Thyroid gland (tissue), 4 donors: ENCODE measurements around the gene PARVB.

Source experiments
- POLR2A ChIP-seq, 2 donors: fragments of 450-650 bp; IDR thresholded peaks; one replicate each; pipeline ENCODE4 v1.6.1; 2017; ENCODE audit warnings: antibody characterized with exemption in 2 of 2, mild to moderate bottlenecking in 2 of 2, moderate library complexity in 1 of 2
- TF ChIP-seq, protein P1 (sequence below), 6 experiments: fragments of 200-600 bp in 3 of 6; fragments of 450-650 bp in 3 of 6; sonication (generic) in 3 of 6; IDR thresholded peaks; one replicate each; pipeline ENCODE4 v1.5.1; 2016 to 2019; ENCODE audit warnings: antibody characterized with exemption in 6 of 6, mild to moderate bottlenecking in 2 of 6, inconsistent platforms in 1 of 6, moderate library complexity in 1 of 6

DNA sequence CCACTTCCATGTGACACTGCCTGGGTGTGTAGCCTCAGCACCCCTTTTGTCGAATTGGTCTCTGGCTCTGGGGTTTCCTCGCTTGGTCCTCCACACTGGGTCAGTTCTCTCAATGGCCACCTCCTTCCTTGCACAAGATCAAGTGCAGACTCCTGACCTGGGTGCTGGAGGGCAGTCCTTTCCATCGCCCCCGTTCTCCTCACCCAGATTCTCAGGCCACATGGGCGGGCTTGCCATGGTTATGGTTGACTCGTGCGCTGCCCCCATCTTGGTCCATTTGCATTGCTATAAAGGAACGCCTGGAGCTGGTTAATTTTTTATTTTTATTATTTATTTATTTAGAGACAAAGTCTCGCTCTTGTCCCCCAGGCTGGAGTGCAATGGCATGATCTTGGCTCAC lies 5.5 kb upstream of the PARVB start:
- TF ChIP-seq, protein P1, sequence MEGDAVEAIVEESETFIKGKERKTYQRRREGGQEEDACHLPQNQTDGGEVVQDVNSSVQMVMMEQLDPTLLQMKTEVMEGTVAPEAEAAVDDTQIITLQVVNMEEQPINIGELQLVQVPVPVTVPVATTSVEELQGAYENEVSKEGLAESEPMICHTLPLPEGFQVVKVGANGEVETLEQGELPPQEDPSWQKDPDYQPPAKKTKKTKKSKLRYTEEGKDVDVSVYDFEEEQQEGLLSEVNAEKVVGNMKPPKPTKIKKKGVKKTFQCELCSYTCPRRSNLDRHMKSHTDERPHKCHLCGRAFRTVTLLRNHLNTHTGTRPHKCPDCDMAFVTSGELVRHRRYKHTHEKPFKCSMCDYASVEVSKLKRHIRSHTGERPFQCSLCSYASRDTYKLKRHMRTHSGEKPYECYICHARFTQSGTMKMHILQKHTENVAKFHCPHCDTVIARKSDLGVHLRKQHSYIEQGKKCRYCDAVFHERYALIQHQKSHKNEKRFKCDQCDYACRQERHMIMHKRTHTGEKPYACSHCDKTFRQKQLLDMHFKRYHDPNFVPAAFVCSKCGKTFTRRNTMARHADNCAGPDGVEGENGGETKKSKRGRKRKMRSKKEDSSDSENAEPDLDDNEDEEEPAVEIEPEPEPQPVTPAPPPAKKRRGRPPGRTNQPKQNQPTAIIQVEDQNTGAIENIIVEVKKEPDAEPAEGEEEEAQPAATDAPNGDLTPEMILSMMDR (IDR thresholded peaks at IDR 0.05), result no peak
- TF ChIP-seq POLR2A (IDR thresholded peaks at IDR 0.05), result no peak
